ENCODE results near the gene RPL18A.

Gene RPL18A

GRCh38 chr19:17909003-17909732, 49.5 kb downstream of the RPL18A start:
- no peak for DNase-seq (ENCODE audit: low read depth in 2 of 2)

GRCh38 chr19:17910791-17911360, 51.2 kb downstream of the RPL18A start:
- no peak for DNase-seq (ENCODE audit: low read depth in 2 of 2)

Measured in fibroblast of skin of left biceps (primary cell).